Erythroblast (primary cell): ENCODE results near the gene PCSK7.

Experiments
- GATA1 ChIP-seq: IDR thresholded peaks from 2 replicates; pipeline ENCODE4 v1.6.1; 2011; ENCODE audit warnings: low read depth, mild to moderate bottlenecking, control low read depth, low read length, moderate library complexity
- POLR2A ChIP-seq: IDR thresholded peaks from 2 replicates; pipeline ENCODE4 v1.6.1; 2011; ENCODE audit warnings: mild to moderate bottlenecking, low read length

GRCh38 chr11:117176186-117176585 lies 55.7 kb downstream of the PCSK7 start:
- TF ChIP-seq POLR2A (no peak), GATA1 (no peak)
